Sigmoid colon (tissue), 7 donors: ENCODE data around the gene GRB2. TPM values are rescaled to one million over a fixed set of nuclear protein-coding genes. Genes with fewer than 3 reads are reported as not detected.

Source experiments
- DNase-seq: peaks from one replicate; pipeline ENCODE4 v3.0.0-alpha.2; 2019
- H3K27ac ChIP-seq, 4 donors: fragments of 200-600 bp; sonication (generic); one replicate each; pipeline ENCODE4 v1.5.1; 2016 to 2019; ENCODE audit warnings: mild to moderate bottlenecking in 1 of 4
- H3K27me3 ChIP-seq, 3 donors: fragments of 200-600 bp; sonication (generic); one replicate each; pipeline ENCODE4 v1.5.1; 2019; ENCODE audit warnings: mild to moderate bottlenecking in 1 of 3
- H3K36me3 ChIP-seq, 4 donors: fragments of 200-600 bp; sonication (generic); one replicate each; pipeline ENCODE4 v1.5.1; 2016 to 2019
- H3K4me1 ChIP-seq, 4 donors: fragments of 200-600 bp; sonication (generic); one replicate each; pipeline ENCODE4 v1.5.1; 2017 to 2019
- H3K4me3 ChIP-seq, 4 donors: fragments of 200-600 bp; sonication (generic); one replicate each; pipeline ENCODE4 v1.5.1; 2017 to 2019; ENCODE audit warnings: mild to moderate bottlenecking in 2 of 4, moderate library complexity in 1 of 4
- H3K9me3 ChIP-seq, 4 donors: fragments of 200-600 bp in 3 of 4; sonication (generic) in 3 of 4; one replicate each; pipeline versions ENCODE4 v1.5.1 to v1.6.1; 2013 to 2019
- EP300 ChIP-seq, 4 donors: sonication (generic); formaldehyde crosslinking; IDR thresholded peaks; one replicate each; pipeline ENCODE4 v1.6.1; 2017; ENCODE audit warnings: antibody characterized with exemption in 4 of 4
- POLR2A ChIP-seq, 2 donors: fragments of 450-650 bp; IDR thresholded peaks; one replicate each; pipeline ENCODE4 v1.6.1; 2016; ENCODE audit warnings: antibody characterized with exemption in 2 of 2, mild to moderate bottlenecking in 2 of 2, moderate library complexity in 2 of 2
- POLR2AphosphoS5 ChIP-seq, 4 donors: sonication (generic); formaldehyde crosslinking; IDR thresholded peaks; one replicate each; pipeline ENCODE4 v1.6.1; 2017; ENCODE audit warnings: antibody characterized with exemption in 4 of 4
- WGBS, 2 donors: extraction: QIAGEN DNeasy Blood & Tissue Kit; methylation state at CpG; one replicate each; pipeline ENCODE4 v1.1.7; 2013; 5-methylcytosine and 5-hydroxymethylcytosine counted together
- intact Hi-C: fragments of 100-400 bp; cut with DNase I; formaldehyde crosslinking; loops from one replicate; pipeline ENCODE4 v1.15.1; 2023
- polyA plus RNA-seq, 3 donors: library from polyadenylated mRNA; stranded (reverse); fragments of 200-250 nt; gene quantifications; one replicate each; pipeline ENCODE4 v1.2.3, GENCODE V29; 2013
- small RNA-seq, 3 donors: library from RNA; depleted of rRNA; stranded (forward); fragments of <200 nt; gene quantifications; one replicate each; pipeline ENCODE3, GENCODE V24; 2016
- total RNA-seq, 4 donors: library from RNA; depleted of rRNA; stranded (reverse); fragments of >200 nt; gene quantifications; one replicate each; pipeline ENCODE4 v1.1.0, GENCODE V29; 2016
- TF ChIP-seq, protein P1 (sequence below), 4 experiments: fragments of 450-650 bp in 3 of 4; fragments of 200-600 bp in 1 of 4; IDR thresholded peaks; one replicate each; pipeline ENCODE4 v1.5.1; 2016 to 2019; ENCODE audit warnings: antibody characterized with exemption in 4 of 4, mild to moderate bottlenecking in 3 of 4, moderate library complexity in 2 of 4
- donor health status: healthy with polysubstance abuse.
- donor health status: Bipolar disorder and iron deficiency.
- donor health status: healthy.

The GRB2 gene
- total and polyA plus RNA-seq, 7 donors: 56.5 to 103 (median 81.3) TPM

GRCh38 chr17:75271233-75271954 lies 134.1 kb downstream of the GRB2 start:
- Histone ChIP-seq H3K27me3 (no peaks in the 10 kb centered on the region), H3K36me3 (peaks cover 0 to 9% (median 7%) of the 10 kb centered on the region in 4 donors), H3K27ac (peak overlapping the region; percentile 94 to 99 (median 96)), H3K4me1 (peaks cover 0 to 32% (median 25%) of the 10 kb centered on the region in 4 donors), H3K4me3 (peak overlapping the region; percentile 47 to 89 (median 82)), H3K9me3 (no peaks in the 10 kb centered on the region)
- TF ChIP-seq, protein P1, sequence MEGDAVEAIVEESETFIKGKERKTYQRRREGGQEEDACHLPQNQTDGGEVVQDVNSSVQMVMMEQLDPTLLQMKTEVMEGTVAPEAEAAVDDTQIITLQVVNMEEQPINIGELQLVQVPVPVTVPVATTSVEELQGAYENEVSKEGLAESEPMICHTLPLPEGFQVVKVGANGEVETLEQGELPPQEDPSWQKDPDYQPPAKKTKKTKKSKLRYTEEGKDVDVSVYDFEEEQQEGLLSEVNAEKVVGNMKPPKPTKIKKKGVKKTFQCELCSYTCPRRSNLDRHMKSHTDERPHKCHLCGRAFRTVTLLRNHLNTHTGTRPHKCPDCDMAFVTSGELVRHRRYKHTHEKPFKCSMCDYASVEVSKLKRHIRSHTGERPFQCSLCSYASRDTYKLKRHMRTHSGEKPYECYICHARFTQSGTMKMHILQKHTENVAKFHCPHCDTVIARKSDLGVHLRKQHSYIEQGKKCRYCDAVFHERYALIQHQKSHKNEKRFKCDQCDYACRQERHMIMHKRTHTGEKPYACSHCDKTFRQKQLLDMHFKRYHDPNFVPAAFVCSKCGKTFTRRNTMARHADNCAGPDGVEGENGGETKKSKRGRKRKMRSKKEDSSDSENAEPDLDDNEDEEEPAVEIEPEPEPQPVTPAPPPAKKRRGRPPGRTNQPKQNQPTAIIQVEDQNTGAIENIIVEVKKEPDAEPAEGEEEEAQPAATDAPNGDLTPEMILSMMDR (IDR thresholded peaks at IDR 0.05): peak; percentile 23 to 74 (median 34)
- peak in 1 of 4 donors; percentile 17 for TF ChIP-seq POLR2AphosphoS5 (IDR thresholded peaks at IDR 0.05)
- TF ChIP-seq EP300 (IDR thresholded peaks at IDR 0.05): no peak
- DNase-seq: peak; percentile 86
- WGBS, 2 donors: 0% methylated on average over 74 of the region's 74 CpGs
- intact Hi-C loops: loop anchor here (2.0 to 5.0 kb wide), 3 partner anchors 17 to 246 kb away; partner anchors contain the start of genes CASKIN2, GRB2, SLC25A19 and TSEN54

GRCh38 chr17:75270966-75271232 lies 134.6 kb downstream of the GRB2 start, which contains the start of gene MIF4GD:
MIF4GD (minus strand) TSS chr17:75271231; CDS start chr17:75270195, 1,036 bp downstream.
- peak within 1 kb of the TSS; percentile 94 to 99 (median 96) for H3K27ac ChIP-seq
- intact Hi-C loops: loop anchor here (2.0 to 5.0 kb wide), 3 partner anchors 18 to 246 kb away; partner anchors contain the start of genes CASKIN2, GRB2, SLC25A19 and TSEN54
- DNase-seq: no peak
- peaks cover 0 to 32% (median 25%) of the 10 kb centered on the region in 4 donors for H3K4me1 ChIP-seq
- peak within 1 kb of the TSS; percentile 79 to 93 (median 87) for H3K4me3 ChIP-seq
- H3K9me3 ChIP-seq: no peaks in the 10 kb centered on the region
- TF ChIP-seq, protein P1 (IDR thresholded peaks at IDR 0.05): no peak
- TF ChIP-seq EP300 (IDR thresholded peaks at IDR 0.05) (no peak), POLR2AphosphoS5 (IDR thresholded peaks at IDR 0.05) (no peak), POLR2A (IDR thresholded peaks at IDR 0.05) (no peak)
- no peaks in the 10 kb centered on the region for H3K27me3 ChIP-seq
- peaks cover 1 to 12% (median 12%) of the 10 kb centered on the region in 4 donors for H3K36me3 ChIP-seq
- 0 to 1% methylated on average over 39 of the region's 39 CpGs for WGBS, 2 donors

- WGBS, 2 donors: 1% methylated on average over 47 of the region's 47 CpGs
- Histone ChIP-seq H3K27me3 (no peaks in the 10 kb centered on the region), H3K27ac (peak overlapping the region; percentile 94 to 99 (median 96)), H3K9me3 (no peaks in the 10 kb centered on the region), H3K4me1 (peaks cover 0 to 32% (median 25%) of the 10 kb centered on the region in 4 donors), H3K4me3 (peak overlapping the region; percentile 79 to 93 (median 87)), H3K36me3 (peaks cover 6 to 17% (median 17%) of the 10 kb centered on the region in 4 donors)
- TF ChIP-seq EP300 (IDR thresholded peaks at IDR 0.05): no peak
- peak; percentile 36 to 71 (median 46) for TF ChIP-seq POLR2AphosphoS5 (IDR thresholded peaks at IDR 0.05)
- TF ChIP-seq, protein P1 (IDR thresholded peaks at IDR 0.05): peak in 2 of 4 experiments; percentile 16 to 49
- TF ChIP-seq POLR2A (IDR thresholded peaks at IDR 0.05): peak in 1 of 2 donors; percentile 9
- intact Hi-C loops: loop anchor here (2.0 to 5.0 kb wide), 3 partner anchors 18 to 247 kb away; partner anchors contain the start of genes CASKIN2, GRB2, SLC25A19 and TSEN54
- peak; percentile 88 for DNase-seq
These were observed 135.1 kb downstream of the GRB2 start for GRCh38 chr17:75270218-75270965.

GRCh38 chr17:75269844-75270217 lies 135.6 kb downstream of the GRB2 start:
- Histone ChIP-seq H3K9me3 (no peaks in the 10 kb centered on the region), H3K27ac (peak overlapping the region; percentile 94 to 99 (median 96)), H3K4me3 (peak overlapping the region; percentile 79 to 93 (median 87)), H3K27me3 (no peaks in the 10 kb centered on the region), H3K36me3 (peaks cover 10 to 23% (median 20%) of the 10 kb centered on the region in 4 donors), H3K4me1 (peaks cover 0 to 32% (median 25%) of the 10 kb centered on the region in 4 donors)
- intact Hi-C loops: loop anchor here (2.0 to 5.0 kb wide), 3 partner anchors 19 to 247 kb away; partner anchors contain the start of genes CASKIN2, GRB2, SLC25A19 and TSEN54
- 14 to 27% methylated on average over 6 of the region's 6 CpGs for WGBS, 2 donors
- no peak for DNase-seq
- TF ChIP-seq EP300 (IDR thresholded peaks at IDR 0.05) (no peak), POLR2AphosphoS5 (IDR thresholded peaks at IDR 0.05) (no peak), POLR2A (IDR thresholded peaks at IDR 0.05) (no peak)
- TF ChIP-seq, protein P1 (IDR thresholded peaks at IDR 0.05): no peak

Small RNA genes within 50 kb of the gene (small RNA-seq; reads per million reads assigned to genes)
- gene MIR3678 (0 to 0.24 (median 0) reads per million in 3 donors), gene RF00019 (0 reads per million in 3 donors), gene RNU6-938P (0 reads per million in 3 donors)

Other genes with a start within 250 kb of the GRB2 start
- gene SUMO2, start 222.7 kb downstream of the GRB2 start, total RNA-seq: 100 to 1,000 TPM in 1 of 4 donors, 10 to 100 TPM in 3; 63.0 to 109 (median 87.1) TPM
- gene SUMO2, start 222.7 kb downstream of the GRB2 start, polyA plus RNA-seq: 100 to 1,000 TPM in 2 of 3 donors, 10 to 100 TPM in 1; 69.9 to 130 (median 117) TPM
- 10 to 100 TPM; 21.1 to 32.2 (median 29.7) TPM for gene NUP85, start 200.0 kb downstream of the GRB2 start, total RNA-seq
- gene NUP85, start 200.0 kb downstream of the GRB2 start, polyA plus RNA-seq: 10 to 100 TPM; 31.0 to 48.6 (median 42.8) TPM
- 10 to 100 TPM; 16.0 to 22.1 (median 17.9) TPM for gene GGA3, start 144.1 kb downstream of the GRB2 start, total RNA-seq
- gene GGA3, start 144.1 kb downstream of the GRB2 start, polyA plus RNA-seq: 10 to 100 TPM; 10.2 to 35.8 (median 12.0) TPM
- gene MRPS7, start 143.8 kb downstream of the GRB2 start, total RNA-seq: 10 to 100 TPM; 26.6 to 51.5 (median 39.2) TPM
- 10 to 100 TPM; 73.3 to 96.4 (median 73.4) TPM for gene MRPS7, start 143.8 kb downstream of the GRB2 start, polyA plus RNA-seq
- 10 to 100 TPM; 18.1 to 40.7 (median 26.2) TPM for gene MIF4GD, start 134.4 kb downstream of the GRB2 start, total RNA-seq
- gene MIF4GD, start 134.4 kb downstream of the GRB2 start, polyA plus RNA-seq: 10 to 100 TPM; 15.0 to 33.5 (median 19.0) TPM
- gene SLC25A19, start 116.2 kb downstream of the GRB2 start, total RNA-seq: 10 to 100 TPM in 3 of 4 donors, 1 to 10 TPM in 1; 8.7 to 19.6 (median 14.7) TPM
- gene SLC25A19, start 116.2 kb downstream of the GRB2 start, polyA plus RNA-seq: 10 to 100 TPM in 2 of 3 donors, 1 to 10 TPM in 1; 5.4 to 20.1 (median 12.0) TPM
- gene TMEM94, start 51.0 kb upstream of the GRB2 start, total RNA-seq: 10 to 100 TPM; 15.3 to 74.8 (median 32.4) TPM
- gene TMEM94, start 51.0 kb upstream of the GRB2 start, polyA plus RNA-seq: 10 to 100 TPM in 2 of 3 donors, 1 to 10 TPM in 1; 6.2 to 70.4 (median 22.8) TPM
- 10 to 100 TPM in 3 of 4 donors, 1 to 10 TPM in 1; 10.0 to 14.7 (median 10.2) TPM for gene CASKIN2, start 109.9 kb upstream of the GRB2 start, total RNA-seq
- gene CASKIN2, start 109.9 kb upstream of the GRB2 start, polyA plus RNA-seq: 10 to 100 TPM in 1 of 3 donors, 1 to 10 TPM in 2; 4.8 to 12.9 (median 7.4) TPM
- 10 to 100 TPM; 11.1 to 25.3 (median 21.3) TPM for gene TSEN54, start 110.8 kb upstream of the GRB2 start, total RNA-seq
- 10 to 100 TPM; 32.4 to 43.7 (median 35.6) TPM for gene TSEN54, start 110.8 kb upstream of the GRB2 start, polyA plus RNA-seq
- 1 to 10 TPM; 1.4 to 5.0 (median 3.4) TPM for gene LLGL2, start 120.0 kb upstream of the GRB2 start, total RNA-seq
- gene LLGL2, start 120.0 kb upstream of the GRB2 start, polyA plus RNA-seq: 100 to 1,000 TPM; 197 to 299 (median 294) TPM
- gene MYO15B, start 182.1 kb upstream of the GRB2 start, total RNA-seq: 100 to 1,000 TPM in 1 of 4 donors, 10 to 100 TPM in 3; 33.1 to 117 (median 52.0) TPM
- gene MYO15B, start 182.1 kb upstream of the GRB2 start, polyA plus RNA-seq: 100 to 1,000 TPM; 212 to 460 (median 250) TPM
- gene SMIM5, start 227.8 kb upstream of the GRB2 start, total RNA-seq: 1 to 10 TPM in 3 of 4 donors, under 1 TPM in 1; 0.82 to 7.2 (median 3.8) TPM
- gene SMIM5, start 227.8 kb upstream of the GRB2 start, polyA plus RNA-seq: 10 to 100 TPM in 1 of 3 donors, 1 to 10 TPM in 2; 5.5 to 29.6 (median 6.0) TPM